HG03066 (cell line): ENCODE measurements around the gene KCNIP4.

Experiments
- ATAC-seq: cut with Tn5 transposase; IDR thresholded peaks from one replicate; pipeline ENCODE4 v1.9.1; 2021; ENCODE audit warnings: low read depth; ENCODE audit not compliant: unreplicated experiment

KCNIP4 gene

GRCh38 chr4:21009956-21010355 lies 938.6 kb downstream of the KCNIP4 start:
- no peak for ATAC-seq

GRCh38 chr4:21005647-21006046 lies 942.9 kb downstream of the KCNIP4 start:
- ATAC-seq: no peak

GRCh38 chr4:21002976-21003375 lies 945.6 kb downstream of the KCNIP4 start:
- ATAC-seq: no peak

- no peak for ATAC-seq
Measured at GRCh38 chr4:21002286-21002685, 946.3 kb downstream of the KCNIP4 start.

GRCh38 chr4:21001490-21001889 lies 947.1 kb downstream of the KCNIP4 start:
- ATAC-seq: no peak

GRCh38 chr4:20997886-20998285 lies 950.7 kb downstream of the KCNIP4 start:
- ATAC-seq: no peak

- ATAC-seq: no peak
Measured at GRCh38 chr4:20995610-20996009, 953.0 kb downstream of the KCNIP4 start.

- ATAC-seq: no peak
Measured at GRCh38 chr4:20995015-20995414, 953.6 kb downstream of the KCNIP4 start.

- no peak for ATAC-seq
Measured at GRCh38 chr4:20992002-20992401, 956.6 kb downstream of the KCNIP4 start.

- no peak for ATAC-seq
Measured at GRCh38 chr4:20987191-20987590, 961.4 kb downstream of the KCNIP4 start.

- no peak for ATAC-seq
Measured at GRCh38 chr4:20984576-20984836, 964.1 kb downstream of the KCNIP4 start.

GRCh38 chr4:20983763-20984575 lies 964.6 kb downstream of the KCNIP4 start:
- no peak for ATAC-seq

GRCh38 chr4:20982544-20982943 lies 966.0 kb downstream of the KCNIP4 start:
- no peak for ATAC-seq

GRCh38 chr4:20960291-20960690 lies 988.3 kb downstream of the KCNIP4 start:
- no peak for ATAC-seq

- no peak for ATAC-seq
Measured at GRCh38 chr4:20954541-20954940, 994.0 kb downstream of the KCNIP4 start.

- no peak for ATAC-seq
Measured at GRCh38 chr4:20944961-20945360, 1003.6 kb downstream of the KCNIP4 start.

GRCh38 chr4:20944451-20944850 lies 1004.1 kb downstream of the KCNIP4 start:
- ATAC-seq: no peak

GRCh38 chr4:20938204-20938603 lies 1010.4 kb downstream of the KCNIP4 start:
- no peak for ATAC-seq

- no peak for ATAC-seq
Measured at GRCh38 chr4:20926529-20926928, 1022.0 kb downstream of the KCNIP4 start.

GRCh38 chr4:20925176-20925575 lies 1023.4 kb downstream of the KCNIP4 start:
- ATAC-seq: no peak

GRCh38 chr4:20922962-20923361 lies 1025.6 kb downstream of the KCNIP4 start:
- ATAC-seq: no peak

- ATAC-seq: no peak
Measured at GRCh38 chr4:20916106-20916505, 1032.5 kb downstream of the KCNIP4 start.

- no peak for ATAC-seq
Measured at GRCh38 chr4:20904966-20905365, 1043.6 kb downstream of the KCNIP4 start.
